Calu3 (cell line): ENCODE measurements around the gene YIPF1. TPM values are rescaled to one million over a fixed set of nuclear protein-coding genes. Genes with fewer than 3 reads are reported as not detected.
A peak's percentile ranks its signal among the peaks of the same experiment; 100 is the strongest.
"Not testable (repeated sequence)": the region's sequence is repeated elsewhere in the genome, so short reads cannot be mapped to it uniquely, and the experiment has no call there.

Experiments used
- BruUV-seq: library from RNA; stranded (reverse); fragments of 400-500 nt; replicated peaks from 2 replicates; lab custom pipeline; 2021; lab: Mats Ljungman, UMichigan
- CTCF ChIA-PET: fragments of 300-600 bp; sonication (Branson Sonifier 250); formaldehyde crosslinking; loops from one replicate; lab custom pipeline; 2022; ENCODE audit warnings: antibody characterized with exemption; lab: Charles Lee
- DNase-seq: peaks from one replicate; pipeline ENCODE4 v3.0.0; 2022
- H3K27ac Mint-ChIP-seq: one replicate; pipeline ENCODE4 v1.8.0; 2022; ENCODE audit warnings: mixed read lengths; ENCODE audit not compliant: unreplicated experiment
- H3K27me3 Mint-ChIP-seq: one replicate; pipeline ENCODE4 v1.8.0; 2022; ENCODE audit warnings: mixed read lengths; ENCODE audit not compliant: unreplicated experiment
- H3K36me3 Mint-ChIP-seq: one replicate; pipeline ENCODE4 v1.8.0; 2022; ENCODE audit warnings: mild to moderate bottlenecking, moderate library complexity, mixed read lengths; ENCODE audit not compliant: insufficient read depth, unreplicated experiment
- H3K4me1 Mint-ChIP-seq: one replicate; pipeline ENCODE4 v1.8.0; 2022; ENCODE audit warnings: mild to moderate bottlenecking, low read depth, mixed read lengths; ENCODE audit not compliant: unreplicated experiment
- H3K4me3 Mint-ChIP-seq: one replicate; pipeline ENCODE4 v1.8.0; 2022; ENCODE audit warnings: mild to moderate bottlenecking, low read depth, moderate library complexity, mixed read lengths; ENCODE audit not compliant: unreplicated experiment
- H3K9me3 Mint-ChIP-seq: one replicate; pipeline ENCODE4 v1.8.0; 2022; ENCODE audit warnings: low read depth, mixed read lengths; ENCODE audit not compliant: unreplicated experiment
- intact Hi-C: fragments of 100-400 bp; cut with micrococcal nuclease; formaldehyde crosslinking; loops from one replicate; pipeline ENCODE4 v1.10.0; 2022; ENCODE audit not compliant: unreplicated experiment
- total RNA-seq: library from RNA; stranded (reverse); gene quantifications from 2 replicates; pipeline ENCODE4 v1.2.3, GENCODE V29; 2022
- TF ChIP-seq, protein P1 (sequence below): fragments of 200-600 bp; IDR thresholded peaks from one replicate; pipeline ENCODE4 v1.8.0; 2022; ENCODE audit warnings: antibody characterized with exemption; ENCODE audit not compliant: unreplicated experiment

Gene YIPF1
- total RNA-seq, 1 experiment from 2014 or later: 18.2 TPM

- Mint-ChIP-seq H3K9me3 (no peaks in the 10 kb centered on the region), H3K4me1 (no peaks in the 10 kb centered on the region), H3K27me3 (no peaks in the 10 kb centered on the region), H3K4me3 (no peak overlapping the region), H3K36me3 (no peaks in the 10 kb centered on the region), H3K27ac (no peak overlapping the region)
- CTCF ChIA-PET: interaction anchor here (0.7 to 2.0 kb wide), 6 partner anchors 18 to 81 kb away, joined by 3 to 14 read pairs (median 6); partner anchors contain the start of genes IFT25 and LRRC42
- intact Hi-C loops: loop anchor here (1.0 kb wide), 1 partner anchor 71 kb away; no protein-coding TSS in a partner anchor
- TF ChIP-seq, protein P1, sequence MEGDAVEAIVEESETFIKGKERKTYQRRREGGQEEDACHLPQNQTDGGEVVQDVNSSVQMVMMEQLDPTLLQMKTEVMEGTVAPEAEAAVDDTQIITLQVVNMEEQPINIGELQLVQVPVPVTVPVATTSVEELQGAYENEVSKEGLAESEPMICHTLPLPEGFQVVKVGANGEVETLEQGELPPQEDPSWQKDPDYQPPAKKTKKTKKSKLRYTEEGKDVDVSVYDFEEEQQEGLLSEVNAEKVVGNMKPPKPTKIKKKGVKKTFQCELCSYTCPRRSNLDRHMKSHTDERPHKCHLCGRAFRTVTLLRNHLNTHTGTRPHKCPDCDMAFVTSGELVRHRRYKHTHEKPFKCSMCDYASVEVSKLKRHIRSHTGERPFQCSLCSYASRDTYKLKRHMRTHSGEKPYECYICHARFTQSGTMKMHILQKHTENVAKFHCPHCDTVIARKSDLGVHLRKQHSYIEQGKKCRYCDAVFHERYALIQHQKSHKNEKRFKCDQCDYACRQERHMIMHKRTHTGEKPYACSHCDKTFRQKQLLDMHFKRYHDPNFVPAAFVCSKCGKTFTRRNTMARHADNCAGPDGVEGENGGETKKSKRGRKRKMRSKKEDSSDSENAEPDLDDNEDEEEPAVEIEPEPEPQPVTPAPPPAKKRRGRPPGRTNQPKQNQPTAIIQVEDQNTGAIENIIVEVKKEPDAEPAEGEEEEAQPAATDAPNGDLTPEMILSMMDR: peak; percentile 46
- no peak for DNase-seq
- BruUV-seq: no TSS peak
Observed at GRCh38 chr1:53878492-53879105, 11.0 kb downstream of the YIPF1 start.

DNA sequence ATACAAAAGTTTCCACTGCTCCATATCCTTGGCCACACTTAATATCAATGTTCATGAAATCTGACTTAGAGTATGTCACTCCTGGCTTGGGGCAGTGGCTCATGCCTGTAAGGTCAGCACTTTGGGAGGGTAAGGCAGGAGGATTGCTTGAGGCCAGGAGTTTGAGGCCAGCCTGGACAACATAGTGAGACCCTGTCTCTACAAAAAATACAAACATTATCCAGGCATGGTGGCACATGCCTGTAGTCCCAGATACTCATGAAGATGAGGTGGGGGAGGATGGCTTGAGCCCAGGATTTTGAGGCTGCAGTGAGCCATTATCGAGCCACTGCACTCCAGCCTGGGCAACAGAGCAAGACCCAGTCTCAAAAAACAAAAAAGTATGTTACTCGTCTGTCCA is 14.4 kb downstream of the YIPF1 start:
- H3K27me3 Mint-ChIP-seq, CTCF ChIA-PET, DNase-seq, intact Hi-C loops, H3K27ac Mint-ChIP-seq, H3K9me3 Mint-ChIP-seq, BruUV-seq, H3K36me3 Mint-ChIP-seq, H3K4me1 Mint-ChIP-seq, H3K4me3 Mint-ChIP-seq: not testable (repeated sequence)

- no peak overlapping the region for H3K27ac Mint-ChIP-seq
- intact Hi-C loops: no loop called here
- H3K4me3 Mint-ChIP-seq: no peak overlapping the region
- H3K27me3 Mint-ChIP-seq: no peaks in the 10 kb centered on the region
- H3K36me3 Mint-ChIP-seq: peaks cover 4% of the 10 kb centered on the region
- no TSS peak for BruUV-seq
- no peaks in the 10 kb centered on the region for H3K4me1 Mint-ChIP-seq
- CTCF ChIA-PET: interaction anchor here (0.6 to 1.1 kb wide), 2 partner anchors 32 to 88 kb away, joined by 3 to 5 read pairs; no protein-coding TSS in a partner anchor
- H3K9me3 Mint-ChIP-seq: no peaks in the 10 kb centered on the region
- DNase-seq: no peak
- TF ChIP-seq, protein P1: no peak
Observed at GRCh38 chr1:53871773-53872484, 17.7 kb downstream of the YIPF1 start.

GRCh38 chr1:53871221-53871620 is 18.4 kb downstream of the YIPF1 start:
- no TSS peak for BruUV-seq
- H3K4me3 Mint-ChIP-seq: no peak overlapping the region
- no peaks in the 10 kb centered on the region for H3K9me3 Mint-ChIP-seq
- TF ChIP-seq, protein P1: no peak
- intact Hi-C loops: no loop called here
- H3K4me1 Mint-ChIP-seq: no peaks in the 10 kb centered on the region
- CTCF ChIA-PET: interaction anchor here (0.6 kb wide), 1 partner anchor 31 kb away, joined by 5 read pairs; no protein-coding TSS in a partner anchor
- H3K36me3 Mint-ChIP-seq: peaks cover 4% of the 10 kb centered on the region
- no peaks in the 10 kb centered on the region for H3K27me3 Mint-ChIP-seq
- DNase-seq: no peak
- no peak overlapping the region for H3K27ac Mint-ChIP-seq
